GM23248 (cell line): Measurements from ENCODE around the gene GAK. TPM values are rescaled to one million over a fixed set of nuclear protein-coding genes. Genes with fewer than 3 reads are reported as not detected.

ENCODE experiments used
- DNase-seq: peaks from one replicate; pipeline ENCODE4 v3.0.0-alpha.2; 2015
- H2AFZ ChIP-seq: fragments of 200-600 bp; sonication (generic); 2 replicates; pipeline ENCODE4 v1.6.1; 2016; ENCODE audit warnings: antibody characterized with exemption
- H3F3A ChIP-seq: fragments of 200-600 bp; sonication (generic); 2 replicates; pipeline ENCODE4 v1.6.1; 2016; ENCODE audit warnings: mild to moderate bottlenecking, antibody characterized with exemption, mixed run types; ENCODE audit not compliant: insufficient read depth
- H3K27ac ChIP-seq: fragments of 200-600 bp; sonication (generic); 2 replicates; pipeline ENCODE4 v1.5.1; 2016; ENCODE audit warnings: mild to moderate bottlenecking
- H3K27me3 ChIP-seq: fragments of 200-600 bp; sonication (generic); replicated peaks from 2 replicates; pipeline ENCODE4 v1.6.1; 2016; ENCODE audit warnings: mild to moderate bottlenecking; ENCODE audit not compliant: insufficient read depth
- H3K36me3 ChIP-seq: fragments of 200-600 bp; sonication (generic); 2 replicates; pipeline ENCODE4 v1.6.1; 2016; ENCODE audit warnings: low read depth, mild to moderate bottlenecking
- H3K4me1 ChIP-seq: fragments of 200-600 bp; sonication (generic); 2 replicates; pipeline ENCODE4 v1.6.1; 2016; ENCODE audit warnings: mild to moderate bottlenecking; ENCODE audit not compliant: insufficient read depth
- H3K4me2 ChIP-seq: fragments of 200-600 bp; sonication (generic); one replicate; pipeline ENCODE4 v1.6.1; 2016; ENCODE audit warnings: mild to moderate bottlenecking; ENCODE audit not compliant: unreplicated experiment
- H3K4me3 ChIP-seq: fragments of 200-600 bp; sonication (generic); 2 replicates; pipeline ENCODE4 v1.5.1; 2016; ENCODE audit warnings: mild to moderate bottlenecking
- H3K79me2 ChIP-seq: fragments of 200-600 bp; sonication (generic); 2 replicates; pipeline ENCODE4 v1.6.1; 2016; ENCODE audit warnings: mild to moderate bottlenecking; ENCODE audit not compliant: insufficient read depth
- H3K9ac ChIP-seq: fragments of 200-600 bp; sonication (generic); 2 replicates; pipeline ENCODE4 v1.6.1; 2016; ENCODE audit warnings: mild to moderate bottlenecking
- H3K9me2 ChIP-seq: fragments of 200-600 bp; sonication (generic); 2 replicates; pipeline ENCODE4 v1.6.1; 2016; ENCODE audit warnings: mixed run types, mild to moderate bottlenecking, moderate library complexity; ENCODE audit not compliant: insufficient read depth
- H3K9me3 ChIP-seq: fragments of 200-600 bp; sonication (generic); one replicate; pipeline ENCODE4 v1.6.1; 2017; ENCODE audit warnings: low read depth
- H4K20me1 ChIP-seq: fragments of 200-600 bp; sonication (generic); 2 replicates; pipeline ENCODE4 v1.6.0; 2016; ENCODE audit not compliant: insufficient read depth
- EZH2 ChIP-seq: fragments of 200-600 bp; sonication (generic); IDR thresholded peaks from 2 replicates; pipeline ENCODE4 v1.6.1; 2018; ENCODE audit warnings: antibody characterized with exemption, mild to moderate bottlenecking; ENCODE audit not compliant: insufficient read depth, poor library complexity, severe bottlenecking
- EZH2phosphoT487 ChIP-seq: fragments of 200-600 bp; sonication (generic); IDR thresholded peaks from 2 replicates; pipeline ENCODE4 v1.6.1; 2018; ENCODE audit warnings: antibody characterized with exemption, moderate library complexity, mild to moderate bottlenecking, low read depth; ENCODE audit not compliant: insufficient read depth
- WGBS, 2 experiments: methylation state at CpG; one replicate each; pipeline ENCODE4 v1.1.6; 2015 to 2017; ENCODE audit warnings: low lambda C conversion rate in 2 of 2, low coverage in 1 of 2; ENCODE audit errors: missing lambda C conversion rate in 2 of 2; 5-methylcytosine and 5-hydroxymethylcytosine counted together
- in situ Hi-C: fragments of 300-500 bp; cut with MboI; formaldehyde crosslinking; loops from 2 replicates; pipeline ENCODE4 v1.15.0; 2020
- polyA plus RNA-seq: library from polyadenylated mRNA; unstranded; fragments of >200 nt; fragmentation: Nextera tagmentation; extraction: Ambion mirVana; gene quantifications from 2 replicates; pipeline ENCODE4 v1.2.1, GENCODE V29; 2016
- total RNA-seq: library from RNA; depleted of rRNA; stranded (reverse); fragments of >200 nt; shearing (Covaris generic); gene quantifications from 2 replicates; pipeline ENCODE4 v1.2.3, GENCODE V29; 2014

GAK gene
- total and polyA plus RNA-seq, 2 experiments from 2014 or later = 41.1 to 86.7 TPM

GRCh38 chr4:856225-856901 lies 75.8 kb downstream of the GAK start:
- no peaks in the 10 kb centered on the region for H4K20me1 ChIP-seq
- H3K9me3 ChIP-seq = no peaks in the 10 kb centered on the region
- TF ChIP-seq EZH2 (no peak), EZH2phosphoT487 (no peak)
- H3K9ac ChIP-seq = no peak overlapping the region
- no peak for DNase-seq
- WGBS, 2 experiments = 99% methylated on average over 3 of the region's 3 CpGs
- H3K4me3 ChIP-seq = no peak overlapping the region
- no peak overlapping the region for H2AFZ ChIP-seq
- no peak overlapping the region for H3K27ac ChIP-seq
- H3K4me1 ChIP-seq = no peaks in the 10 kb centered on the region
- no peaks in the 10 kb centered on the region for H3K9me2 ChIP-seq
- peaks cover 13% of the 10 kb centered on the region for H3K36me3 ChIP-seq
- no peaks in the 10 kb centered on the region for H3F3A ChIP-seq
- H3K4me2 ChIP-seq = no peak overlapping the region
- H3K27me3 ChIP-seq = no peaks in the 10 kb centered on the region
- in situ Hi-C loops = no loop called here
- no peaks in the 10 kb centered on the region for H3K79me2 ChIP-seq

DNA sequence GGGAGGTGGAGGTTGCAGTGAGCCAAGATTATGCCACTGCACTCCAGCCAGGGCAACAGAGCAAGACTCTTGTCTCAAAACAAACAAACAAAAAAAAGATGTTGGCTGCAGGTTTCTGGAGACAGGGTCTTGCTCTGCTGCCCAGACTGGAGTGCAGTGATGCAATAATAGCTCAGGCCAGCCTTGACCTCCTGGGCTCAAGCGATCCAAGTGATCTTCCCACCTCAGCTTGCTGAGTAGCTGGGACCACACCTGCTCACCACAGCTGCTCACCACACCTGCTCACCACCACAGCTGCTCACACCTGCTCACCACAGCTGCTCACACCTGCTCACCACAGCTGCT lies 76.3 kb downstream of the GAK start:
- Histone ChIP-seq H3K4me3 (no peak overlapping the region), H2AFZ (no peak overlapping the region), H3K36me3 (peaks cover 13% of the 10 kb centered on the region), H4K20me1 (no peaks in the 10 kb centered on the region), H3K79me2 (no peaks in the 10 kb centered on the region), H3K27me3 (no peaks in the 10 kb centered on the region), H3F3A (no peaks in the 10 kb centered on the region), H3K27ac (no peak overlapping the region), H3K9me2 (no peaks in the 10 kb centered on the region), H3K4me1 (no peaks in the 10 kb centered on the region), H3K9me3 (no peaks in the 10 kb centered on the region), H3K9ac (no peak overlapping the region), H3K4me2 (no peak overlapping the region)
- 58 to 71% methylated on average over 1 of the region's 1 CpG for WGBS, 2 experiments
- in situ Hi-C loops = no loop called here
- TF ChIP-seq EZH2 (no peak), EZH2phosphoT487 (no peak)
- DNase-seq = no peak

GRCh38 chr4:854356-854755 lies 77.8 kb downstream of the GAK start:
- DNase-seq = no peak
- Histone ChIP-seq H3K27ac (no peak overlapping the region), H3K9ac (no peak overlapping the region), H3K9me3 (no peaks in the 10 kb centered on the region), H3K27me3 (no peaks in the 10 kb centered on the region), H3K4me2 (no peak overlapping the region), H3K36me3 (peaks cover 15% of the 10 kb centered on the region), H3F3A (no peaks in the 10 kb centered on the region), H3K79me2 (no peaks in the 10 kb centered on the region), H3K9me2 (no peaks in the 10 kb centered on the region), H3K4me3 (no peak overlapping the region), H4K20me1 (no peaks in the 10 kb centered on the region), H2AFZ (no peak overlapping the region), H3K4me1 (no peaks in the 10 kb centered on the region)
- 94 to 96% methylated on average over 11 of the region's 11 CpGs for WGBS, 2 experiments
- in situ Hi-C loops = no loop called here
- TF ChIP-seq EZH2 = no peak
- TF ChIP-seq EZH2phosphoT487 = no peak

DNA sequence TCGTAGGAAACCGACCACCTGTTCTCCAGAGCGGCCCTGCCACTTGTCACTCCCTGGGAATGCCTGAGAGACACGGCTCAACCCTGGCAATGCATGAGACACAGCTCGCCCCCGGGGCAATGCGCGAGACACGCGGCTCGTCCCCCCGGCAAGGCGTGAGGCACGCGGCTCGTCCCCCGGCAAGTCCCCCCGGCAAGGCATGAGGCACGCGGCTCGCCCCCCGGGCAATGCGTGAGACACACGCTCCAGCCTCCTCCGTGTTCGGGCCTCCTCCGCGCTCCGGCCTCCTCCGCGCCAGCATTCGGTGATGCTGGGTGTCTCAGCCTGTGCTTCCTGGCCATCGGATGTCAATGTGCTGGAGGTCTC lies 78.7 kb downstream of the GAK start:
- H4K20me1 ChIP-seq = no peaks in the 10 kb centered on the region
- H3K9ac ChIP-seq = no peak overlapping the region
- WGBS, 2 experiments = 96 to 97% methylated on average over 23 to 33 of the region's 33 CpGs
- peaks cover 17% of the 10 kb centered on the region for H3K36me3 ChIP-seq
- TF ChIP-seq EZH2phosphoT487 = no peak
- no peak for TF ChIP-seq EZH2
- no peak overlapping the region for H3K4me2 ChIP-seq
- in situ Hi-C loops = no loop called here
- no peak overlapping the region for H3K27ac ChIP-seq
- no peaks in the 10 kb centered on the region for H3K9me3 ChIP-seq
- H3K79me2 ChIP-seq = no peaks in the 10 kb centered on the region
- H3K27me3 ChIP-seq = no peaks in the 10 kb centered on the region
- H3F3A ChIP-seq = no peaks in the 10 kb centered on the region
- H3K9me2 ChIP-seq = no peaks in the 10 kb centered on the region
- H3K4me1 ChIP-seq = no peaks in the 10 kb centered on the region
- no peak for DNase-seq
- no peak overlapping the region for H3K4me3 ChIP-seq
- no peak overlapping the region for H2AFZ ChIP-seq
